H9 (cell line): ENCODE results near the gene BMPR1A. TPM values are rescaled to one million over a fixed set of nuclear protein-coding genes. Genes with fewer than 3 reads are reported as not detected.

ENCODE experiments used
- DNase-seq: peaks from one replicate; pipeline ENCODE4 v3.0.0-alpha.2; 2017
- H2AFZ ChIP-seq: one replicate; pipeline ENCODE4 v1.6.1; 2013; ENCODE audit warnings: mild to moderate bottlenecking, low read length, control low read depth, moderate library complexity
- H2AK5ac ChIP-seq: 2 replicates; pipeline ENCODE4 v1.6.1; 2013; ENCODE audit warnings: low read length, control low read depth, mixed read lengths; ENCODE audit not compliant: insufficient read length
- H2BK120ac ChIP-seq: one replicate; pipeline ENCODE4 v1.6.1; 2013; ENCODE audit warnings: low read depth, mild to moderate bottlenecking, low read length, control low read depth, inconsistent platforms; ENCODE audit not compliant: poor library complexity, severe bottlenecking
- H2BK12ac ChIP-seq: 2 replicates; pipeline ENCODE4 v1.6.1; 2013; ENCODE audit warnings: low read length, control low read depth, mixed read lengths, low read depth; ENCODE audit not compliant: insufficient read length
- H2BK15ac ChIP-seq: 2 replicates; pipeline ENCODE4 v1.6.1; 2013; ENCODE audit warnings: low read depth, low read length, control low read depth
- H2BK20ac ChIP-seq: one replicate; pipeline ENCODE4 v1.6.1; 2013; ENCODE audit warnings: low read depth, mild to moderate bottlenecking, low read length, control low read depth, inconsistent platforms; ENCODE audit not compliant: poor library complexity, severe bottlenecking
- H2BK5ac ChIP-seq: 2 replicates; pipeline ENCODE4 v1.6.1; 2013; ENCODE audit warnings: low read length, control low read depth, mixed read lengths; ENCODE audit not compliant: insufficient read length
- H3K14ac ChIP-seq: 2 replicates; pipeline ENCODE4 v1.6.1; 2013; ENCODE audit warnings: low read length, control low read depth; ENCODE audit not compliant: insufficient read depth
- H3K18ac ChIP-seq: 2 replicates; pipeline ENCODE4 v1.6.1; 2013; ENCODE audit warnings: low read depth, mild to moderate bottlenecking, mixed read lengths, low read length, control low read depth; ENCODE audit not compliant: insufficient read length
- H3K23ac ChIP-seq: 2 replicates; pipeline ENCODE4 v1.6.1; 2013; ENCODE audit warnings: low read length, control low read depth, mixed read lengths, low read depth; ENCODE audit not compliant: insufficient read length
- H3K23me2 ChIP-seq: 2 replicates; pipeline ENCODE4 v1.6.1; 2013; ENCODE audit warnings: low read depth, mild to moderate bottlenecking, mixed read lengths, low read length, control low read depth; ENCODE audit not compliant: insufficient read length, poor library complexity, severe bottlenecking
- H3K27ac ChIP-seq: 2 replicates; pipeline ENCODE4 v1.5.1; 2013; ENCODE audit warnings: low read length, control low read depth, mixed read lengths, low read depth; ENCODE audit not compliant: insufficient read length
- H3K27me3 ChIP-seq: 2 replicates; pipeline ENCODE4 v1.6.1; 2013; ENCODE audit warnings: low read length, control low read depth, inconsistent platforms; ENCODE audit not compliant: insufficient read depth
- H3K4ac ChIP-seq: 2 replicates; pipeline ENCODE4 v1.6.1; 2013; ENCODE audit warnings: low read depth, mild to moderate bottlenecking, control low read depth, inconsistent platforms, low read length, moderate library complexity
- H3K4me1 ChIP-seq: 2 replicates; pipeline ENCODE4 v1.6.1; 2013; ENCODE audit warnings: low read length, control low read depth, inconsistent platforms; ENCODE audit not compliant: insufficient read depth
- H3K4me2 ChIP-seq: 2 replicates; pipeline ENCODE4 v1.6.1; 2013; ENCODE audit warnings: low read length, control low read depth, mixed read lengths; ENCODE audit not compliant: insufficient read length, insufficient read depth
- H3K56ac ChIP-seq: 2 replicates; pipeline ENCODE4 v1.6.1; 2013; ENCODE audit warnings: low read depth, mild to moderate bottlenecking, mixed read lengths, low read length, control low read depth; ENCODE audit not compliant: insufficient read length
- H3K79me1 ChIP-seq: 2 replicates; pipeline ENCODE4 v1.6.1; 2013; ENCODE audit warnings: low read depth, mild to moderate bottlenecking, moderate library complexity, low read length, control low read depth, inconsistent platforms; ENCODE audit not compliant: insufficient read depth, poor library complexity, severe bottlenecking
- H3K79me2 ChIP-seq: 2 replicates; pipeline ENCODE4 v1.6.1; 2013; ENCODE audit warnings: low read length, control low read depth, inconsistent platforms; ENCODE audit not compliant: insufficient read depth
- H3K9ac ChIP-seq: 2 replicates; pipeline ENCODE4 v1.6.1; 2013; ENCODE audit warnings: low read length, control low read depth, mixed read lengths; ENCODE audit not compliant: insufficient read length; ENCODE audit errors: extremely low read depth
- H3K9me3 ChIP-seq: one replicate; pipeline ENCODE4 v1.6.1; 2013; ENCODE audit warnings: low read depth, low read length, inconsistent platforms; ENCODE audit not compliant: control insufficient read depth
- H3T11ph ChIP-seq: one replicate; pipeline ENCODE4 v1.6.1; 2013; ENCODE audit warnings: mild to moderate bottlenecking, low read length, control low read depth, inconsistent platforms
- H4K20me1 ChIP-seq: one replicate; pipeline ENCODE4 v1.6.1; 2013; ENCODE audit not compliant: control insufficient read depth, insufficient read length, insufficient read depth
- H4K5ac ChIP-seq: 2 replicates; pipeline ENCODE4 v1.6.1; 2013; ENCODE audit warnings: low read depth, mild to moderate bottlenecking, mixed read lengths, low read length, control low read depth; ENCODE audit not compliant: insufficient read length
- H4K8ac ChIP-seq: replicated peaks from 2 replicates; pipeline ENCODE4 v1.6.1; 2013; ENCODE audit warnings: low read length, control low read depth, mixed read lengths, low read depth; ENCODE audit not compliant: insufficient read length
- H4K91ac ChIP-seq: 2 replicates; pipeline ENCODE4 v1.6.1; 2013; ENCODE audit warnings: low read depth, mild to moderate bottlenecking, moderate library complexity, mixed read lengths, low read length, control low read depth; ENCODE audit not compliant: insufficient read length
- H3K27ac Mint-ChIP-seq, 3 experiments: 2 replicates in 2 of 3; 3 replicates in 1 of 3; pipeline ENCODE4 v1.8.0; 2020 to 2021; ENCODE audit warnings: mixed read lengths in 3 of 3, mild to moderate bottlenecking in 1 of 3, moderate library complexity in 1 of 3
- H3K27me3 Mint-ChIP-seq: 2 replicates; pipeline ENCODE4 v1.8.0; 2021; ENCODE audit warnings: low read depth, mild to moderate bottlenecking, moderate library complexity, mixed read lengths
- H3K36me3 Mint-ChIP-seq, 3 experiments: 2 replicates in 2 of 3; 3 replicates in 1 of 3; pipeline ENCODE4 v1.8.0; 2020 to 2021; ENCODE audit warnings: low read depth in 3 of 3, mixed read lengths in 3 of 3; ENCODE audit not compliant: insufficient read depth in 1 of 3
- H3K4me1 Mint-ChIP-seq, 2 experiments: 2 replicates each; pipeline ENCODE4 v1.8.0; 2020; ENCODE audit warnings: mixed read lengths in 2 of 2
- H3K4me3 Mint-ChIP-seq, 2 experiments: 2 replicates in 1 of 2; 3 replicates in 1 of 2; pipeline ENCODE4 v1.8.0; 2020 to 2021; ENCODE audit warnings: mild to moderate bottlenecking in 2 of 2, mixed read lengths in 2 of 2, moderate library complexity in 1 of 2
- H3K9me3 Mint-ChIP-seq, 2 experiments: 2 replicates in 1 of 2; 3 replicates in 1 of 2; pipeline ENCODE4 v1.8.0; 2020; ENCODE audit warnings: mild to moderate bottlenecking in 2 of 2, mixed read lengths in 2 of 2, moderate library complexity in 1 of 2
- WGBS: extraction: QIAGEN DNeasy Blood & Tissue Kit; methylation state at CpG from one replicate; pipeline ENCODE4 v1.1.7; 2013; ENCODE audit warnings: missing lambda C conversion rate, low lambda C conversion rate, mixed read lengths; ENCODE audit not compliant: insufficient read length; ENCODE audit errors: extremely low coverage; 5-methylcytosine and 5-hydroxymethylcytosine counted together
- total RNA-seq: library from RNA; stranded (reverse); gene quantifications from 2 replicates; pipeline ENCODE4 v1.2.1, GENCODE V29; 2021
- TF ChIP-seq, protein P1 (sequence below): fragments of 200-600 bp; sonication (generic); conservative IDR thresholded peaks from 3 replicates; pipeline ENCODE4 v1.8.0; 2021; ENCODE audit warnings: antibody characterized with exemption, mild to moderate bottlenecking

BMPR1A gene
- total RNA-seq, 1 experiment from 2014 or later: 138 TPM

- Histone ChIP-seq H2AFZ (no peak overlapping the region), H3K14ac (no peak overlapping the region), H3K9me3 (no peaks in the 10 kb centered on the region), H3K23me2 (no peaks in the 10 kb centered on the region), H3K56ac (no peak overlapping the region), H3K4me1 (no peaks in the 10 kb centered on the region), H3K4ac (no peak overlapping the region), H2BK120ac (no peak overlapping the region), H2BK5ac (no peak overlapping the region), H2AK5ac (no peak overlapping the region), H3K9ac (no peak overlapping the region), H3K18ac (no peak overlapping the region), H3K79me1 (no peaks in the 10 kb centered on the region), H3K27me3 (no peaks in the 10 kb centered on the region), H2BK20ac (no peak overlapping the region), H2BK12ac (no peak overlapping the region), H4K8ac (no peak overlapping the region), H4K20me1 (no peaks in the 10 kb centered on the region), H3K79me2 (no peaks in the 10 kb centered on the region), H3T11ph (no peak overlapping the region), H3K27ac (peak overlapping the region; percentile 16), H3K23ac (no peak overlapping the region), H4K5ac (no peak overlapping the region), H3K4me2 (no peak overlapping the region), H2BK15ac (no peak overlapping the region), H4K91ac (no peak overlapping the region)
- WGBS: no CpG with 5 or more reads among the region's 5 CpGs
- DNase-seq: no peak
- no peak overlapping the region for H3K4me3 Mint-ChIP-seq
- peak overlapping the region in 2 of 3 experiments; percentile 81 to 85; a peak in 5 of 7 replicates for H3K27ac Mint-ChIP-seq
- no peaks in the 10 kb centered on the region for H3K27me3 Mint-ChIP-seq
- H3K9me3 Mint-ChIP-seq: no peaks in the 10 kb centered on the region
- peaks cover 0 to 4% of the 10 kb centered on the region in 2 experiments; a peak in 2 of 4 replicates for H3K4me1 Mint-ChIP-seq
- TF ChIP-seq, protein P1, sequence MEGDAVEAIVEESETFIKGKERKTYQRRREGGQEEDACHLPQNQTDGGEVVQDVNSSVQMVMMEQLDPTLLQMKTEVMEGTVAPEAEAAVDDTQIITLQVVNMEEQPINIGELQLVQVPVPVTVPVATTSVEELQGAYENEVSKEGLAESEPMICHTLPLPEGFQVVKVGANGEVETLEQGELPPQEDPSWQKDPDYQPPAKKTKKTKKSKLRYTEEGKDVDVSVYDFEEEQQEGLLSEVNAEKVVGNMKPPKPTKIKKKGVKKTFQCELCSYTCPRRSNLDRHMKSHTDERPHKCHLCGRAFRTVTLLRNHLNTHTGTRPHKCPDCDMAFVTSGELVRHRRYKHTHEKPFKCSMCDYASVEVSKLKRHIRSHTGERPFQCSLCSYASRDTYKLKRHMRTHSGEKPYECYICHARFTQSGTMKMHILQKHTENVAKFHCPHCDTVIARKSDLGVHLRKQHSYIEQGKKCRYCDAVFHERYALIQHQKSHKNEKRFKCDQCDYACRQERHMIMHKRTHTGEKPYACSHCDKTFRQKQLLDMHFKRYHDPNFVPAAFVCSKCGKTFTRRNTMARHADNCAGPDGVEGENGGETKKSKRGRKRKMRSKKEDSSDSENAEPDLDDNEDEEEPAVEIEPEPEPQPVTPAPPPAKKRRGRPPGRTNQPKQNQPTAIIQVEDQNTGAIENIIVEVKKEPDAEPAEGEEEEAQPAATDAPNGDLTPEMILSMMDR: no peak
- H3K36me3 Mint-ChIP-seq: peaks cover 39 to 88% (median 68%) of the 10 kb centered on the region in 3 experiments
Measured at GRCh38 chr10:86918022-86918471, 161.6 kb downstream of the BMPR1A start.
